ENCODE measurements around the gene PNKD.

DNA sequence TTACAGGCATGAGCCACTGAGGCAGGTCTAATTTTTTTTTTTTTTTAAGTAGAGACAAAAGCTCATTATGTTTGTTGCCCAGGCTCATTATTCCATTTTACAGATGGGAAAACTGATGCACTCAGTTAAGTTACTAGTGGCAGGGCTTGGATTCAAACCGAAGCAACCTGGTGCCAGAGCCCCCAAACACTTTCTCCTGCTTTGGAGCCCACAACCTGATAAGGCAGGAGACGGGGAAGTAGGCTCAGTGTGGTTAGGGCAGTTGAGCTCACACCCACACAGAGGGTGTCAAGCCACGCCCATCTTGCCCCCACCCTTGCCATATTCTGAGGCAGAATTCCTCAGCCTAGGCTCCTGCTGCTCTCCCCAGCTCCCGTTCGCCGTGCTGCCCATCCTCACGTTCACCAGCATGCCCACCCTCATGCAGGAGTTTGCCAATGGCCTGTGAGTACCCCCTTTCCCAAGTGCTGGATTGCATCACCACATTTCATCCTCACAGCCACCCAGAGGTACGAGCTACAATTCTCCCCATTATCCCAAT, 123.5 kb downstream of the PNKD start:
- TF ChIP-seq, protein P1, sequence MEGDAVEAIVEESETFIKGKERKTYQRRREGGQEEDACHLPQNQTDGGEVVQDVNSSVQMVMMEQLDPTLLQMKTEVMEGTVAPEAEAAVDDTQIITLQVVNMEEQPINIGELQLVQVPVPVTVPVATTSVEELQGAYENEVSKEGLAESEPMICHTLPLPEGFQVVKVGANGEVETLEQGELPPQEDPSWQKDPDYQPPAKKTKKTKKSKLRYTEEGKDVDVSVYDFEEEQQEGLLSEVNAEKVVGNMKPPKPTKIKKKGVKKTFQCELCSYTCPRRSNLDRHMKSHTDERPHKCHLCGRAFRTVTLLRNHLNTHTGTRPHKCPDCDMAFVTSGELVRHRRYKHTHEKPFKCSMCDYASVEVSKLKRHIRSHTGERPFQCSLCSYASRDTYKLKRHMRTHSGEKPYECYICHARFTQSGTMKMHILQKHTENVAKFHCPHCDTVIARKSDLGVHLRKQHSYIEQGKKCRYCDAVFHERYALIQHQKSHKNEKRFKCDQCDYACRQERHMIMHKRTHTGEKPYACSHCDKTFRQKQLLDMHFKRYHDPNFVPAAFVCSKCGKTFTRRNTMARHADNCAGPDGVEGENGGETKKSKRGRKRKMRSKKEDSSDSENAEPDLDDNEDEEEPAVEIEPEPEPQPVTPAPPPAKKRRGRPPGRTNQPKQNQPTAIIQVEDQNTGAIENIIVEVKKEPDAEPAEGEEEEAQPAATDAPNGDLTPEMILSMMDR (IDR thresholded peaks at IDR 0.05; ENCODE audit: low read depth, low read length, poor library complexity, severe bottlenecking): no peak
- no peak for TF ChIP-seq EZH2phosphoT487 (IDR thresholded peaks at IDR 0.05; ENCODE audit: borderline replicate concordance, low read length)
